KMS-11 (cell line): ENCODE results near the gene DDX54.

Experiments used
- H2AFZ ChIP-seq: fragments of 200-600 bp; sonication (generic); 2 replicates; pipeline ENCODE4 v1.6.1; 2016; ENCODE audit warnings: antibody characterized with exemption, mixed run types, low read depth
- H3K27ac ChIP-seq: fragments of 200-600 bp; sonication (generic); 2 replicates; pipeline ENCODE4 v1.6.1; 2016; ENCODE audit warnings: mild to moderate bottlenecking, mixed run types
- H3K27me3 ChIP-seq: fragments of 200-600 bp; sonication (generic); 2 replicates; pipeline ENCODE4 v1.6.1; 2017; ENCODE audit warnings: mild to moderate bottlenecking, low read depth, mixed run types, moderate library complexity; ENCODE audit not compliant: insufficient read depth
- H3K36me3 ChIP-seq: fragments of 200-600 bp; sonication (generic); 2 replicates; pipeline ENCODE4 v1.6.1; 2017; ENCODE audit warnings: mild to moderate bottlenecking, mixed run types; ENCODE audit not compliant: insufficient read depth
- H3K4me1 ChIP-seq: fragments of 200-600 bp; sonication (generic); 2 replicates; pipeline ENCODE4 v1.6.1; 2016; ENCODE audit warnings: mild to moderate bottlenecking, low read depth, mixed run types; ENCODE audit not compliant: poor library complexity, severe bottlenecking
- H3K4me2 ChIP-seq: fragments of 200-600 bp; sonication (generic); 2 replicates; pipeline ENCODE4 v1.7.0; 2016; ENCODE audit warnings: mild to moderate bottlenecking, mixed run types
- H3K4me3 ChIP-seq: fragments of 200-600 bp; sonication (generic); IDR thresholded peaks from 2 replicates; pipeline ENCODE4 v1.6.1; 2017; ENCODE audit warnings: low read depth, low read length, mixed read lengths; ENCODE audit not compliant: insufficient read depth
- H3K79me2 ChIP-seq: fragments of 200-600 bp; sonication (generic); 2 replicates; pipeline ENCODE4 v1.6.1; 2016; ENCODE audit warnings: low read depth, mixed run types; ENCODE audit not compliant: insufficient read depth
- H3K9ac ChIP-seq: fragments of 200-600 bp; sonication (generic); 2 replicates; pipeline ENCODE4 v1.6.1; 2016; ENCODE audit warnings: mild to moderate bottlenecking, mixed run types
- H4K20me1 ChIP-seq: fragments of 200-600 bp; sonication (generic); 2 replicates; pipeline ENCODE4 v1.6.1; 2016; ENCODE audit warnings: mild to moderate bottlenecking, mixed run types; ENCODE audit not compliant: insufficient read depth
- TF ChIP-seq, protein P1 (sequence below): fragments of 200-600 bp; sonication (generic); conservative IDR thresholded peaks from 2 replicates; pipeline ENCODE4 v1.6.1; 2017; ENCODE audit warnings: low read depth, mild to moderate bottlenecking, antibody characterized with exemption, low read length, moderate library complexity, mixed read lengths

Gene DDX54

GRCh38 chr12:113157218-113157859 lies 27.9 kb downstream of the DDX54 start:
- Histone ChIP-seq H3K79me2 (no peaks in the 10 kb centered on the region), H4K20me1 (no peaks in the 10 kb centered on the region), H3K4me2 (no peak overlapping the region), H3K36me3 (no peaks in the 10 kb centered on the region), H3K4me1 (peaks cover 5% of the 10 kb centered on the region), H2AFZ (no peak overlapping the region), H3K27me3 (no peaks in the 10 kb centered on the region), H3K27ac (no peak overlapping the region), H3K4me3 (no peak overlapping the region), H3K9ac (no peak overlapping the region)
- TF ChIP-seq, protein P1, sequence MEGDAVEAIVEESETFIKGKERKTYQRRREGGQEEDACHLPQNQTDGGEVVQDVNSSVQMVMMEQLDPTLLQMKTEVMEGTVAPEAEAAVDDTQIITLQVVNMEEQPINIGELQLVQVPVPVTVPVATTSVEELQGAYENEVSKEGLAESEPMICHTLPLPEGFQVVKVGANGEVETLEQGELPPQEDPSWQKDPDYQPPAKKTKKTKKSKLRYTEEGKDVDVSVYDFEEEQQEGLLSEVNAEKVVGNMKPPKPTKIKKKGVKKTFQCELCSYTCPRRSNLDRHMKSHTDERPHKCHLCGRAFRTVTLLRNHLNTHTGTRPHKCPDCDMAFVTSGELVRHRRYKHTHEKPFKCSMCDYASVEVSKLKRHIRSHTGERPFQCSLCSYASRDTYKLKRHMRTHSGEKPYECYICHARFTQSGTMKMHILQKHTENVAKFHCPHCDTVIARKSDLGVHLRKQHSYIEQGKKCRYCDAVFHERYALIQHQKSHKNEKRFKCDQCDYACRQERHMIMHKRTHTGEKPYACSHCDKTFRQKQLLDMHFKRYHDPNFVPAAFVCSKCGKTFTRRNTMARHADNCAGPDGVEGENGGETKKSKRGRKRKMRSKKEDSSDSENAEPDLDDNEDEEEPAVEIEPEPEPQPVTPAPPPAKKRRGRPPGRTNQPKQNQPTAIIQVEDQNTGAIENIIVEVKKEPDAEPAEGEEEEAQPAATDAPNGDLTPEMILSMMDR = no peak

DNA sequence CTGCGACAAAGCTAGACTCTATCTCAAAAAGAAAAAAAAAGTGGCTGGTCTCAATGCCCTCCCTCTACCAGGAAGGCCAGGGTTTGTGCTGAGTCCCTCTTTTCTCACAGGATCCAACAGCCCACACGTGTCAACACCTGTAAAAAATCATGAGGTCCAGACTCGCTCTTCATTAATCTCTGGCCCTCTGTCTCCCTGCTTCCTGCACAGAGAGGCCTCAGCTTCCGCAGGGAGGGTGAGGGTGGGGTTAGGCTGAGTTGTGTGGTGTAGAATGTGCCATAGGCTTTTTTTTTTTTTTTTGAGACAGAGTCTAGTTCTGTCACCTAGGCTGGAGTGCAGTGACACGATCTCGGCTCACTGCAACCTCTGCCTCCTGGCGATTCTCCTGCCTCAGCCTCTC lies 29.6 kb downstream of the DDX54 start:
- TF ChIP-seq, protein P1 = no peak
- Histone ChIP-seq H3K4me3 (no peak overlapping the region), H3K36me3 (no peaks in the 10 kb centered on the region), H3K9ac (no peak overlapping the region), H4K20me1 (no peaks in the 10 kb centered on the region), H3K4me2 (no peak overlapping the region), H3K4me1 (peaks cover 5% of the 10 kb centered on the region), H2AFZ (no peak overlapping the region), H3K27ac (no peak overlapping the region), H3K27me3 (no peaks in the 10 kb centered on the region), H3K79me2 (no peaks in the 10 kb centered on the region)

DNA sequence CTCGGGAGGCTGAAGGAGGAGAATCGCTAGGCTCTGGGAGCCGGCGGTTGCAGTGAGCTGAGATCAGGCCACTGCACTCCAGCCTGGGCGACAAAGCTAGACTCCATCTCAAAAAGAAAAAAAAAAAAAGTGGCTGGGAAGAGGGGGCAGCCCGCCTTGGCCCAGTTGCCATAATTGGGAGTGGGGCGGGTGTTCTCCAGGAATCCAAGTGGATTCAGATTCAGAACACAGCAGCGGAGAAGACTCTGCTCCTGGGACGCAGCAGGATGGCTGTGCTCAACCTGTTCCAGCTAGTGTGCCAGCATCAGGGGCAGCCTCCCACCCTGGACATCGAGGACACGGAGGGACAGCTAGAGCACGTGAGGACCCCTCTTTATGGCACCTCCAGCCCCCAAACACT lies 30.2 kb downstream of the DDX54 start:
- Histone ChIP-seq H3K27ac (no peak overlapping the region), H3K27me3 (no peaks in the 10 kb centered on the region), H4K20me1 (no peaks in the 10 kb centered on the region), H3K36me3 (no peaks in the 10 kb centered on the region), H3K4me3 (no peak overlapping the region), H3K9ac (no peak overlapping the region), H3K79me2 (no peaks in the 10 kb centered on the region), H3K4me2 (peak overlapping the region; percentile 48; the same call in 1 of the 2 replicates), H2AFZ (no peak overlapping the region), H3K4me1 (peaks cover 5% of the 10 kb centered on the region)
- TF ChIP-seq, protein P1 = no peak

DNA sequence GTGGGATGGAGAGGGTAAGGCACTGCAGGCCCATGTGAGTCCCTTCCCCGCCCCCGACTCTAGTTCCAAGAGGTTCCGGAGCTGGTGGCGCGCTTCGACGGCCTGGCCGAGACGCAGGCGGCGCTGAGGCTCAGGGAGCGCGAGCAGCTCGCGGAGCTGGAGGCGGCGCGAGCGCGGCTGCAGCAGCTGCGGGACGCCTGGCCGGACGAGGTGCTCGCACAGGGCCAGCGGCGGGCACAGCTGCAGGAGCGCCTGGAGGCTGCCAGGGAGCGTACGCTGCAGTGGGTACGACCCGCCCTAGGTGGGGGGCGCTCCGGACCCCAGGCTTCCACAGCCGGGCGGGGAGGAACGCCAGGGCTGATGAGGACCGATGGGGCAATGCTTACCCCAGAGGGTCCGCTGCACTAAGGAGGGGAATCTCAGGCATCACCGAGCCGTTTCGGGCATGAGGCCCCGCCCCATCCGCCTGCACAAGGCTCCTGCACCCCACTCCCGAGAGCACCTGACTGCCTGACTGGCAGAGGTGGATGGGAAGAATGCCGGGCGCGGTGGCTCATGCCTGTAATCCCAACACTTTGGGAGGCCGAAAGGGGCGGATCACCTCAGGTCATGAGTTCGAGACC lies 30.8 kb downstream of the DDX54 start:
- Histone ChIP-seq H3K36me3 (no peaks in the 10 kb centered on the region), H4K20me1 (no peaks in the 10 kb centered on the region), H3K4me3 (no peak overlapping the region), H3K27me3 (no peaks in the 10 kb centered on the region), H3K4me2 (peak overlapping the region; percentile 48; the same call in 1 of the 2 replicates), H3K4me1 (peaks cover 5% of the 10 kb centered on the region), H3K27ac (no peak overlapping the region), H3K79me2 (no peaks in the 10 kb centered on the region), H3K9ac (no peak overlapping the region), H2AFZ (peak overlapping the region; percentile 49; the same call in 1 of the 2 replicates)
- TF ChIP-seq, protein P1 = no peak
